ENCODE measurements around the gene AOPEP. TPM values are rescaled to one million over a fixed set of nuclear protein-coding genes. Genes with fewer than 3 reads are reported as not detected.

Gene AOPEP
- total RNA-seq, 2 donors from 2014 or later: 5.5 to 13.0 TPM

GRCh38 chr9:94796687-94797086 is 70.2 kb downstream of the AOPEP start:
- no peak for ATAC-seq
- DNase-seq (ENCODE audit: low spot score in 2 of 2): no peak
- Mint-ChIP-seq H3K36me3 (peaks cover 13 to 28% of the 10 kb centered on the region in 2 donors), H3K9me3 (no peaks in the 10 kb centered on the region), H3K27ac (no peak overlapping the region)

DNA sequence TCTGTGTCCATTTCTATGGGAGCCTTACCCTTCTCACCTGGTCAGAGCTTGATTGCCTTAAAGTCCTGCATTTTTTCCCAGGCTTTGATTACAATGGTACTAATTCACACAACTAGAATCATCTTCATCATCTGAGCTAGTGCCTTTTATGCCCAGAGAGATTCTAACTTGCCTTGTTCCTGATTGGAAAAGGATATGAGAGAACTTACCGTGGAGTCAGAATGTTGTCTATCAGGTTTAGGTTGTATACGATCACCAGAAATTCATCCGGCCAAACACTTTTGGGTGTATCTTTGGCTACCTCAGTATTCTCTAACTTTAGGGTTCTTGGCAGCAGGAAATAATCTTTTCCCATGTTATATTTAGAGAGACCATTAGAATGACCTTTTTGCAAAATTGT is 71.7 kb downstream of the AOPEP start:
- ATAC-seq (no peak), DNase-seq (ENCODE audit: low spot score in 2 of 2) (no peak)
- Mint-ChIP-seq H3K9me3 (no peaks in the 10 kb centered on the region), H3K27ac (no peak overlapping the region), H3K36me3 (peaks cover 6 to 18% of the 10 kb centered on the region in 2 donors)

DNA sequence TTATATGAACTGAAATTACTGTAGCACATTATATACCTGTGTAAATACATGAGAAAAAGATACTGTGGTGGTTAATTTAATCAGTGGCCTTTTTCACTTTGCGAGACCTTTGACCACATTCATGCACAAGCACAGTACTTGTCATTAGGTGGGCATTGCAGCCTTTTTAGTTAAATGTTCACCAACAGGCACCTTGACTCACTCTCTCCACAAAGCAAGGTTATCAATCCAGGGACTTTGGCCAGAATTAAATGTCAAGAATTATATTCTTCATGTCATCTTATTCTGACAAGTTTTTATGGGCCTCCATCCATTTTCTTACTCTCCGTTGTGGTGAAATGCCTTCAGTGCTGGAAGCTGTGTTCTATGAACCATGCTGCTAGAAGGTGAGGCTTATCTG is 72.2 kb downstream of the AOPEP start:
- Mint-ChIP-seq H3K36me3 (peaks cover 1 to 15% of the 10 kb centered on the region in 2 donors), H3K27ac (no peak overlapping the region), H3K9me3 (no peaks in the 10 kb centered on the region)
- ATAC-seq: no peak
- no peak for DNase-seq (ENCODE audit: low spot score in 2 of 2)

- Mint-ChIP-seq H3K9me3 (no peaks in the 10 kb centered on the region), H3K27ac (no peak overlapping the region), H3K36me3 (peaks cover 9 to 15% of the 10 kb centered on the region in 2 donors)
- no peak for ATAC-seq
- no peak for DNase-seq (ENCODE audit: low spot score in 2 of 2)
Observed at GRCh38 chr9:94799578-94800264, 73.2 kb downstream of the AOPEP start.

GRCh38 chr9:94800424-94801117 is 74.1 kb downstream of the AOPEP start:
- ATAC-seq (no peak), DNase-seq (ENCODE audit: low spot score in 2 of 2) (no peak)
- Mint-ChIP-seq H3K36me3 (peaks cover 10 to 14% of the 10 kb centered on the region in 2 donors), H3K27ac (no peak overlapping the region), H3K9me3 (no peaks in the 10 kb centered on the region)

DNA sequence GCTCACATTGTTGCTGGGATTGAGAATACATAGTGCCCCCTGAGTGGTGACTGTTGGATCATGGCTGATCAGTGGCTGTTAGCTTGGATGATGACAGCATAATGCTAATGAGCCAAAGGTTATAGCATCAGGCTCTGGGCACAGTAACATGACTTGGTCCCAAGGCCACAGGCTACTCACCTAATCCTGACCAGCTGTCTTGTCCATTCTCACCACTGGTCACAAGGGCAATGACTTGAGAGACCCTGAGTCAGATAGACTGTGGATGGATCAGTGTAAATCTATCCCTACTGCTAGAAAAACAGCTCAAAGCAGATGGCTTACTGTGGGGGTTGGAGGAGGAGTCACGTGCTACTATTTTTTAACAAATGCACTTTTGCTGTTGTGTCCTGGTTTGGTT is 74.7 kb downstream of the AOPEP start:
- Mint-ChIP-seq H3K27ac (no peak overlapping the region), H3K36me3 (peaks cover 11 to 14% of the 10 kb centered on the region in 2 donors), H3K9me3 (no peaks in the 10 kb centered on the region)
- ATAC-seq (no peak), DNase-seq (ENCODE audit: low spot score in 2 of 2) (no peak)

DNA sequence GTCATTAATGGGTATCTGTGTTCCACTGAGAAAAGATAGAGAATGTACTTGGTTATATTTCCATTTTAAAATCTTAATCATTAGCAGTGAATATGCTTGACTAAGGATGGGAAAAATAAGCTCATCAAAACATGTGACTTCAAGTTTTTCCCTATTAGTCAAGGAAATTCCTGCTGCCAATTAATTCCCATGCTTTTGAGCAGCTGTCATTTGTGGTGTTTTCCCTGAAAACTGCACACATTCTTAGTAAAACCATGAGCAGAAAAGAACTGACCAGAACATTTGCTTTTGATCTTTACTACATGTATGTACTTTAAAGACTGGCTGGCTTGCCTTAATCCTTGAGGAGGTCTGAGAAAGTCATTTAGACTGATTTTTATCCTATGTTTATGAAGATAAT is 75.2 kb downstream of the AOPEP start:
- no peaks in the 10 kb centered on the region for H3K9me3 Mint-ChIP-seq
- H3K27ac Mint-ChIP-seq: no peak overlapping the region
- ATAC-seq: no peak

GRCh38 chr9:94802251-94802650 is 75.8 kb downstream of the AOPEP start:
- Mint-ChIP-seq H3K27ac (no peak overlapping the region), H3K9me3 (no peaks in the 10 kb centered on the region), H3K36me3 (peaks cover 14 to 19% of the 10 kb centered on the region in 2 donors)
- DNase-seq (ENCODE audit: low spot score in 2 of 2): no peak
- no peak for ATAC-seq

More for the DNA sequence above, 75.2 kb downstream of the AOPEP start:
- DNase-seq (ENCODE audit: low spot score in 2 of 2): no peak
- H3K36me3 Mint-ChIP-seq: peaks cover 14 to 16% of the 10 kb centered on the region in 2 donors

DNA sequence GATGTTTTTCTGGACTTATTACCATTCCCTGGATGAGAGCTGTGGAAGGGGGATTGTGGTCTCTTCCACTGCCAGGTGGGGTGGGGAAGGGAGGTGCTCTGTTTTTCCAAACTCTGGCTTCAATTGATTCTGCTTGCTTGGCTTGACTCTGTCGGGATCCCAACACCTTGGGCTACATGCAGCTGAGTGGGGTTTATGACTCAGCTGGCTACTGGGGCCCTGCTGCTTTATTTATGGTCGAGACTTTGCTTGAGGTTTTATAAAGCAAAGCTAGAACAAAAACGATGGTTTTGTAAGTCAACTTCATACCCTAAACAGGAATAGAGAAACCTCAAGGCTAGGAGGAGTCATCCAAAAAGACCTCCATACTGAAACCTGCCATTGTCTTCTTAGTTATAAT is 76.3 kb downstream of the AOPEP start:
- H3K27ac Mint-ChIP-seq: no peak overlapping the region
- H3K9me3 Mint-ChIP-seq: no peaks in the 10 kb centered on the region
- peak; percentile 67 to 96 for ATAC-seq
- peak in 1 of 2 donors; percentile 21 for DNase-seq (ENCODE audit: low spot score in 2 of 2)
- peaks cover 14 to 24% of the 10 kb centered on the region in 2 donors for H3K36me3 Mint-ChIP-seq

DNA sequence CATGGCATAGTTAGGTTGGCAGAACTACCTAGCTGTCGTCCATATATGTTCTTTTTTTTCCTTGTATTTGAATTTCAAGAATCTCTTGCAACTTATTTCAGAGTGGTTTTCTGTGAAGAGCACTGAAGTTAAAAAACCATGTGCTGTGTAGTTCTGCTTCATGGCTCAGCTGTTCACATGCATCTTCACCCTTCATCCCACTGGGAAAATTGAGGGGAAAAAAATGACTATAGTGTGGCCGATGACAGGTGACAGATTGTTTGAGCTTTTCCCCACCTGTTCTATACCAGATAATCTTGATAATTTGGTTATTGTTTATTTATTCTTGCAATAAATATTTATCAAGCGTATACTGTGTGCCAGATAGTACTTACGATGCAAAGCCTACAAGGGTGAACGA is 77.8 kb downstream of the AOPEP start:
- Mint-ChIP-seq H3K36me3 (peaks cover 14 to 24% of the 10 kb centered on the region in 2 donors), H3K9me3 (no peaks in the 10 kb centered on the region), H3K27ac (no peak overlapping the region)
- DNase-seq (ENCODE audit: low spot score in 2 of 2) (no peak), ATAC-seq (no peak)

DNA sequence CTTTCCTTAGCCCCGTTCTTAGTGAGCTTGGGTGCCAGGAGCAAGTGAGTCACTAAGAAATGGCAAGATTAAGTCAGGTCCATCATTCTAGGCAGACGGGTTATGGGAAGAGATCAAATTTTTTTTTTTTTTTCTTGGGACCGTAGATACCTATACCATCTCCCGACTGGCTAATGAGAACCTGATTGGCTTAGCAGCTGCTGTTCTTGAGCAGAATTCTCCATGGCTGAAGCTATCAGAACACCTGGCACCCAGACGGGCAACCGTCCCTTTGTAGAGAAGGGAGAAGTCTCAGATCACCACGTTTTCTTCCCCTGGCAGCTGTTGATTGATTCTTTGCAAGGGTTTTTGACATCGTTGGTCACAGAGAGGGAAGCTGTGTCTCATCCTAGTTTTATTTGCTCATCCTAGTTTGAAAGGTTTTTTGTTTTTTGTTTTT is 78.6 kb downstream of the AOPEP start:
- no peak for DNase-seq (ENCODE audit: low spot score in 2 of 2)
- Mint-ChIP-seq H3K9me3 (no peaks in the 10 kb centered on the region), H3K36me3 (peaks cover 14 to 24% of the 10 kb centered on the region in 2 donors), H3K27ac (no peak overlapping the region)
- ATAC-seq: no peak

DNA sequence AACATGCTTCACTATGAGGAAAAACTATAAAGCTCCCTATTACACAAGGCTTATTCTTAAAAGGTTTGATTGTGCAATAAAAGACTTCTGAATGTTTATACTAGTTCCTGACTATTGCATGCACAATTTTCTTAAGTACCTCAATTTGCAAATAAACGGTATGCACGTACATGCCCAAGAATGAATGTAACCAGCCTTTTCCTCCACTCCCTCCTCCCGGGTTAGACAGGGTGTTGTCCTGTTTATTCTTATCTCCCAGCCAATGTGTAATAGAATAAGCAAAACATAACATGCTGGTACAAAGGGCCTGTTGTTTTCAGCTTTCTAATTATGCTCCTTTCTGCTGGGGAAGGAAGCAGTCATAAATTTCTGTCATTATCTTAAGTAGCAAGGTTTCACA is 79.1 kb downstream of the AOPEP start:
- peaks cover 14 to 23% of the 10 kb centered on the region in 2 donors for H3K36me3 Mint-ChIP-seq
- ATAC-seq (no peak), DNase-seq (ENCODE audit: low spot score in 2 of 2) (no peak)
- no peaks in the 10 kb centered on the region for H3K9me3 Mint-ChIP-seq
- no peak overlapping the region for H3K27ac Mint-ChIP-seq

GRCh38 chr9:94806307-94806893 is 79.9 kb downstream of the AOPEP start:
- Mint-ChIP-seq H3K27ac (no peak overlapping the region), H3K36me3 (peaks cover 14 to 15% of the 10 kb centered on the region in 2 donors), H3K9me3 (no peaks in the 10 kb centered on the region)
- DNase-seq (ENCODE audit: low spot score in 2 of 2) (no peak), ATAC-seq (no peak)

DNA sequence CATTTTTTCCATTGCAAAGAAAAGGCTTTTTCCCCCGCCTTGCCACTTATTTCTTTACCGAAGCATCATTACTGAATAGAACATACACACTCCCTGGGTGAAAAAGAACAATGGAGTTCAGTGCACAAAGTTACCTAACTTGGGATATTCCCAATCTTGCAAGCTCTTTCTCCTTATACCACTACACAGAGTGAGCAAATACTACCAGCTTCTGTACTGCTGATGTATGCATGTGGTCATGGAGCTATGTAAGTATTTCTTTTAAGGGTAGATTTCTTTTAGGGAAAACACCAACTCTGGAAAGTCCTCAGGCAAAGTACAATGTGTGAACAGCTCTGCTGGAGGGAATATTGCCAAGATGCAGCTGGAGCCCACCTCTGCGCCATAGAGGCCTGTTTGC is 81.1 kb downstream of the AOPEP start:
- Mint-ChIP-seq H3K36me3 (peaks cover 14 to 20% of the 10 kb centered on the region in 2 donors), H3K9me3 (no peaks in the 10 kb centered on the region), H3K27ac (no peak overlapping the region)
- DNase-seq (ENCODE audit: low spot score in 2 of 2): no peak
- no peak for ATAC-seq

GRCh38 chr9:94808926-94809700 is 82.6 kb downstream of the AOPEP start:
- no peak for DNase-seq (ENCODE audit: low spot score in 2 of 2)
- Mint-ChIP-seq H3K9me3 (no peaks in the 10 kb centered on the region), H3K27ac (no peak overlapping the region), H3K36me3 (peaks cover 11 to 20% of the 10 kb centered on the region in 2 donors)
- no peak for ATAC-seq

DNA sequence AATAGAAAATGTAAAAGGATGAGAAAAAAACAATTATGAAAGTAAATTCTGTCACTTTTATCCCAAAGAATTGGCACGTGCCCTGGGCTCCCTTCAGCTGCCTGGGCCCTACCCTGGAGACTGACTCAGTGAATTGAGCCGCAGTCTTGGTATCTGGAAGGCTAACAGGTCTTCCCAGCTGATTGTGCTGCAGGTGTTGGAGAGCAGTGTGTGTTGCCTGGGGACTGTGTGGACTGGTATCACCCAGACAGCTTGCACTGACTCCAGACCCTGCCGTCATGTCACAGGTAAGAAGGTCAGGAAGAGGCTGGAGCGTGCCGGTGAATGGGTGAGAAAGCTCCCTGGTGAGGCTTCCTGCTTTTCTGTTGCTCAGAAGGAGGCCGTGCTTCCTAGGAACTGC is 83.3 kb downstream of the AOPEP start:
- H3K36me3 Mint-ChIP-seq: peaks cover 5 to 20% of the 10 kb centered on the region in 2 donors
- no peak overlapping the region for H3K27ac Mint-ChIP-seq
- DNase-seq (ENCODE audit: low spot score in 2 of 2): no peak
- ATAC-seq: no peak
- H3K9me3 Mint-ChIP-seq: no peaks in the 10 kb centered on the region

DNA sequence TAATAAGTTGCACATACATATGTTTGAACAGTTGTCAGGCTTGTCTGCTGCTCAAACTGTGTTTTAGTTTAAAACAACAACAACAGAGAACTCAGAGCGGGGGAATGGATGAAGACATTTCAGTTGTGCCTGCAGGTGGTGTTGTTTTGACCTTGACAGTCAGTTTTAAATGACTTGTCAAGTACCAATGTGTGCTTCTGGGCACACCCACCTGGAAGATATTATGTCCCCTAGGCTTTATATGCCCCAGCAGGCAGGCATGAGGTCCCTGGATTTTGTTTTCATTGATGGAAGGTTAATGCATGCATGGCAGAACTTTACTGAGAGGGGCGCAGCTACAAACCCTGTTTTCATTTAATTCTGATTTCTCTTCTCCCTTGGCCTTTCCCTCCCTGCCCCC is 84.6 kb downstream of the AOPEP start:
- ATAC-seq: no peak
- H3K36me3 Mint-ChIP-seq: peaks cover 0 to 19% of the 10 kb centered on the region in 2 donors
- H3K9me3 Mint-ChIP-seq: no peaks in the 10 kb centered on the region
- no peak overlapping the region for H3K27ac Mint-ChIP-seq
- no peak for DNase-seq (ENCODE audit: low spot score in 2 of 2)

All from activated naive CD4-positive, alpha-beta T cell treated with anti-CD3 and anti-CD28 coated beads, Interleukin-2, amount 50 U/mL, for 72 hours (primary cell).